NCI-H2029 treated with DMSO at 0.1 percent for 48 hours (cell line): Measurements from ENCODE around the gene SYNJ2.
"Not testable (repeated sequence)": the region's sequence is repeated elsewhere in the genome, so short reads cannot be mapped to it uniquely, and the experiment has no call there.

ENCODE experiments used
- DNase-seq: peaks from one replicate; lab custom pipeline; 2025; lab: John Stamatoyannopoulos, UW

Gene SYNJ2

GRCh38 chr6:157954150-157955117 is 27.2 kb upstream of the SYNJ2 start:
- DNase-seq, result no peak

GRCh38 chr6:157955675-157956074 is 26.0 kb upstream of the SYNJ2 start:
- no peak for DNase-seq

- DNase-seq, result no peak
Observed at GRCh38 chr6:157956171-157956730, 25.4 kb upstream of the SYNJ2 start.

GRCh38 chr6:157959451-157960227 is 22.0 kb upstream of the SYNJ2 start:
- DNase-seq, result no peak

GRCh38 chr6:157961153-157961831 is 20.4 kb upstream of the SYNJ2 start:
- DNase-seq, result no peak

GRCh38 chr6:157961832-157962575 is 19.7 kb upstream of the SYNJ2 start:
- no peak for DNase-seq

GRCh38 chr6:157962601-157963302 is 18.9 kb upstream of the SYNJ2 start:
- no peak for DNase-seq

- peak; percentile 13 for DNase-seq
Observed at GRCh38 chr6:157964100-157964499, 17.6 kb upstream of the SYNJ2 start.

- DNase-seq, result no peak
Observed at GRCh38 chr6:157965387-157965786, 16.3 kb upstream of the SYNJ2 start.

- no peak for DNase-seq
Observed at GRCh38 chr6:157966589-157966977, 15.1 kb upstream of the SYNJ2 start.

- peak; percentile 20 for DNase-seq
Observed at GRCh38 chr6:157967020-157967419, 14.6 kb upstream of the SYNJ2 start.

- no peak for DNase-seq
Observed at GRCh38 chr6:157967486-157967885, 14.2 kb upstream of the SYNJ2 start.

GRCh38 chr6:157972177-157972576 is 9.5 kb upstream of the SYNJ2 start:
- DNase-seq, result not testable (repeated sequence)

GRCh38 chr6:157974341-157974894 is 7.2 kb upstream of the SYNJ2 start:
- no peak for DNase-seq

- no peak for DNase-seq
Observed at GRCh38 chr6:157974967-157975366, 6.7 kb upstream of the SYNJ2 start.

GRCh38 chr6:157975456-157975855 is 6.2 kb upstream of the SYNJ2 start:
- DNase-seq, result no peak

- no peak for DNase-seq
Observed at GRCh38 chr6:157976345-157977175, 5.1 kb upstream of the SYNJ2 start.

GRCh38 chr6:157977176-157977804 is 4.4 kb upstream of the SYNJ2 start:
- no peak for DNase-seq
